ENCODE data around the gene FOLR2. TPM values are rescaled to one million over a fixed set of nuclear protein-coding genes. Genes with fewer than 3 reads are reported as not detected.

Gene FOLR2
- total and polyA plus RNA-seq, 2 donors (not counting 1 experiment from before 2014, with no cell fraction given): 1.5 to 4.7 TPM

- Histone ChIP-seq H3K4me2 (replicated peaks; ENCODE audit: low read depth, low read length, poor library complexity, severe bottlenecking) (no peak overlapping the region), H3K9me3 (ENCODE audit: control extremely low read depth in 1 of 3, control insufficient read depth in 2 of 3, insufficient read depth in 1 of 3, low read length in 2 of 3) (no peaks in the 10 kb centered on the region), H3K27me3 (replicated peaks in 1 of 4; ENCODE audit: control extremely low read depth in 1 of 4, control insufficient read depth in 3 of 4, insufficient read depth in 4 of 4, low read length in 3 of 4) (peaks cover 0 to 11% (median 5%) of the 10 kb centered on the region in 4 experiments), H3K4me3 (ENCODE audit: control extremely low read depth in 1 of 5, extremely low read depth in 1 of 5, insufficient read depth in 1 of 5, low read depth in 2 of 5, low read length in 4 of 5) (no peak overlapping the region), H2AFZ (ENCODE audit: insufficient read depth, low read depth, low read length, poor library complexity, severe bottlenecking) (no peak overlapping the region), H4K20me1 (ENCODE audit: control insufficient read depth, insufficient read depth, low read length, poor library complexity, severe bottlenecking) (peaks cover 7% of the 10 kb centered on the region), H3K36me3 (replicated peaks in 1 of 2; ENCODE audit: control extremely low read depth in 1 of 2, control insufficient read depth in 1 of 2, extremely low read depth in 1 of 2, insufficient read depth in 2 of 2, low read length in 1 of 2) (peaks cover 0 to 74% of the 10 kb centered on the region in 2 experiments), H3K79me2 (ENCODE audit: control insufficient read depth, insufficient read depth, low read length) (no peaks in the 10 kb centered on the region), H3K27ac (ENCODE audit: low read length in 2 of 2) (no peak overlapping the region), H3K9ac (ENCODE audit: low read length) (no peak overlapping the region), H3K4me1 (ENCODE audit: control insufficient read depth in 2 of 2, insufficient read depth in 2 of 2, low read length in 2 of 2) (peaks cover 22 to 28% of the 10 kb centered on the region in 2 donors)
- H3K27ac Mint-ChIP-seq: no peak overlapping the region
- ChIA-PET POLR2A (interaction anchor here (0.6 to 1.0 kb wide), 2 partner anchors 12 to 123 kb away, joined by 3 read pairs; partner anchors contain the start of gene ANAPC15), CTCF (interaction anchor here (0.8 to 2.6 kb wide), 8 partner anchors 14 to 210 kb away, joined by 3 to 9 read pairs (median 4); partner anchors contain the start of gene FOLR2)
- H3K27me3 Mint-ChIP-seq: peaks cover 8% of the 10 kb centered on the region
- peaks cover 23% of the 10 kb centered on the region for H3K4me1 Mint-ChIP-seq
- no peaks in the 10 kb centered on the region for H3K9me3 Mint-ChIP-seq (ENCODE audit: insufficient read depth)
- intact Hi-C loops (cut with micrococcal nuclease): no loop called here
- no peak for TF ChIP-seq CTCF (IDR thresholded peaks at IDR 0.05)
- no peak for TF ChIP-seq EZH2 (IDR thresholded peaks at IDR 0.05; ENCODE audit: borderline replicate concordance, insufficient read depth, low read depth, low read length, poor library complexity, severe bottlenecking)
- WGBS (ENCODE audit: insufficient coverage): 98% methylated on average over 11 of the region's 17 CpGs
- DNase-seq: peak; percentile 2
- no peak overlapping the region for H3K4me3 Mint-ChIP-seq
- no peak for ATAC-seq (ENCODE audit: low read depth)
These were observed 18.9 kb downstream of the FOLR2 start for GRCh38 chr11:72235351-72236057.
